Tibial artery (tissue), 4 donors: ENCODE results near the gene NUP50.
A peak's percentile ranks its signal among the peaks of the same experiment; 100 is the strongest.

Experiments
- DNase-seq, 2 donors: peaks; one replicate each; pipeline ENCODE4 v3.0.0-alpha.2; 2019
- H3K27ac ChIP-seq, 2 donors: fragments of 200-600 bp; sonication (generic) in 1 of 2; 1 replicate in 1 of 2; 2 replicates in 1 of 2; pipeline ENCODE4 v1.5.1; 2018 to 2019; ENCODE audit warnings: mild to moderate bottlenecking in 1 of 2
- H3K27me3 ChIP-seq, 2 donors: fragments of 200-600 bp; sonication (generic) in 1 of 2; one replicate each; pipeline versions ENCODE4 v1.5.1 to v1.6.0; 2016 to 2019
- H3K36me3 ChIP-seq, 3 donors: fragments of 200-600 bp; sonication (generic) in 2 of 3; one replicate each; pipeline ENCODE4 v1.5.1; 2016 to 2019; ENCODE audit warnings: mild to moderate bottlenecking in 2 of 3
- H3K4me1 ChIP-seq, 4 donors: fragments of 200-600 bp; sonication (generic) in 2 of 4; 1 replicate in 3 of 4; 2 replicates in 1 of 4; pipeline ENCODE4 v1.5.1; 2016 to 2019
- H3K4me3 ChIP-seq, 2 donors: fragments of 200-600 bp; sonication (generic) in 1 of 2; 1 replicate in 1 of 2; 2 replicates in 1 of 2; pipeline ENCODE4 v1.5.1; 2018 to 2019; ENCODE audit warnings: mild to moderate bottlenecking in 2 of 2
- H3K9me3 ChIP-seq, 3 donors: fragments of 200-600 bp; sonication (generic) in 1 of 3; one replicate each; pipeline ENCODE4 v1.5.1; 2016 to 2019
- intact Hi-C: fragments of 100-400 bp; cut with DNase I; formaldehyde crosslinking; loops from one replicate; pipeline ENCODE4 v1.15.0; 2023; ENCODE audit warnings: low total_unique reads
- TF ChIP-seq, protein P1 (sequence below), 2 experiments: fragments of 200-600 bp in 1 of 2; fragments of 450-650 bp in 1 of 2; IDR thresholded peaks; one replicate each; pipeline ENCODE4 v1.5.1; 2017 to 2019; ENCODE audit warnings: antibody characterized with exemption in 2 of 2, mild to moderate bottlenecking in 1 of 2, moderate library complexity in 1 of 2

The NUP50 gene

DNA sequence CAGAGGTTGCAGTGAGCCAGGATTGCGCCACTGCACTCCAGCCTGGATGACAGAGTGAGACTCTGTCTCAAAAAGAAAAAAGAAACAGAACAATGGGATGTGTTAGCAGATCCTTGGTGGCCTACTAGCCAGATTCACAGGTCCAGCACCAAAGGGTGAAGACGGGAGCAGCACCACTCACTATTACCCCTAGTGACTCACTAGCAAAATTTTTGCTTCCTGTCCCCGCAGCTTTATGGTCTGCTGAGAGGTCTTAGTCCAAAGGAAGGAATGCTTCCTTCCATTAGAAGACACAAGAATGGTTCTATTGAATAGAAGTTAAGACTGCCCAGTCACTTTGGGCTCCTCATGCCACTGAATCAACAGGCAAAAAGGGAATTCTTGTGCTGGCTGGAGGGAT is 35.9 kb upstream of the NUP50 start:
- Histone ChIP-seq H3K9me3 (no peaks in the 10 kb centered on the region), H3K27me3 (peaks cover 0 to 15% of the 10 kb centered on the region in 2 donors), H3K4me1 (no peaks in the 10 kb centered on the region), H3K36me3 (peaks cover 0 to 8% (median 4%) of the 10 kb centered on the region in 3 donors), H3K4me3 (no peak overlapping the region), H3K27ac (no peak overlapping the region)
- TF ChIP-seq, protein P1, sequence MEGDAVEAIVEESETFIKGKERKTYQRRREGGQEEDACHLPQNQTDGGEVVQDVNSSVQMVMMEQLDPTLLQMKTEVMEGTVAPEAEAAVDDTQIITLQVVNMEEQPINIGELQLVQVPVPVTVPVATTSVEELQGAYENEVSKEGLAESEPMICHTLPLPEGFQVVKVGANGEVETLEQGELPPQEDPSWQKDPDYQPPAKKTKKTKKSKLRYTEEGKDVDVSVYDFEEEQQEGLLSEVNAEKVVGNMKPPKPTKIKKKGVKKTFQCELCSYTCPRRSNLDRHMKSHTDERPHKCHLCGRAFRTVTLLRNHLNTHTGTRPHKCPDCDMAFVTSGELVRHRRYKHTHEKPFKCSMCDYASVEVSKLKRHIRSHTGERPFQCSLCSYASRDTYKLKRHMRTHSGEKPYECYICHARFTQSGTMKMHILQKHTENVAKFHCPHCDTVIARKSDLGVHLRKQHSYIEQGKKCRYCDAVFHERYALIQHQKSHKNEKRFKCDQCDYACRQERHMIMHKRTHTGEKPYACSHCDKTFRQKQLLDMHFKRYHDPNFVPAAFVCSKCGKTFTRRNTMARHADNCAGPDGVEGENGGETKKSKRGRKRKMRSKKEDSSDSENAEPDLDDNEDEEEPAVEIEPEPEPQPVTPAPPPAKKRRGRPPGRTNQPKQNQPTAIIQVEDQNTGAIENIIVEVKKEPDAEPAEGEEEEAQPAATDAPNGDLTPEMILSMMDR (IDR thresholded peaks at IDR 0.05): no peak
- intact Hi-C loops: no loop called here
- DNase-seq: no peak

- peaks cover 18 to 28% (median 24%) of the 10 kb centered on the region in 3 donors for H3K36me3 ChIP-seq
- no peak overlapping the region for H3K27ac ChIP-seq
- TF ChIP-seq, protein P1 (IDR thresholded peaks at IDR 0.05): no peak
- H3K9me3 ChIP-seq: peaks cover 0 to 14% (median 7%) of the 10 kb centered on the region in 3 donors
- no peaks in the 10 kb centered on the region for H3K4me1 ChIP-seq
- DNase-seq: no peak
- intact Hi-C loops: no loop called here
- no peak overlapping the region for H3K4me3 ChIP-seq
- peaks cover 0 to 7% of the 10 kb centered on the region in 2 donors for H3K27me3 ChIP-seq
These were observed 33.8 kb upstream of the NUP50 start for GRCh38 chr22:45129703-45130524.

- H3K4me1 ChIP-seq: no peaks in the 10 kb centered on the region
- no peak overlapping the region for H3K27ac ChIP-seq
- peaks cover 0 to 7% of the 10 kb centered on the region in 2 donors for H3K27me3 ChIP-seq
- peaks cover 0 to 15% (median 7%) of the 10 kb centered on the region in 3 donors for H3K9me3 ChIP-seq
- intact Hi-C loops: no loop called here
- no peak overlapping the region for H3K4me3 ChIP-seq
- TF ChIP-seq, protein P1 (IDR thresholded peaks at IDR 0.05): no peak
- H3K36me3 ChIP-seq: peaks cover 28 to 35% (median 30%) of the 10 kb centered on the region in 3 donors
- DNase-seq: no peak
These were observed 32.8 kb upstream of the NUP50 start for GRCh38 chr22:45130891-45131290.

- TF ChIP-seq, protein P1 (IDR thresholded peaks at IDR 0.05): no peak
- Histone ChIP-seq H3K4me3 (no peak overlapping the region), H3K27me3 (peaks cover 0 to 2% of the 10 kb centered on the region in 2 donors), H3K36me3 (peaks cover 28 to 35% (median 30%) of the 10 kb centered on the region in 3 donors), H3K4me1 (no peaks in the 10 kb centered on the region), H3K9me3 (peaks cover 0 to 15% (median 7%) of the 10 kb centered on the region in 3 donors), H3K27ac (no peak overlapping the region)
- intact Hi-C loops: no loop called here
- DNase-seq: peak; percentile 44 to 68
These were observed 32.0 kb upstream of the NUP50 start for GRCh38 chr22:45131749-45132148.

GRCh38 chr22:45134313-45134712 is 29.4 kb upstream of the NUP50 start:
- Histone ChIP-seq H3K27me3 (no peaks in the 10 kb centered on the region), H3K4me1 (no peaks in the 10 kb centered on the region), H3K27ac (no peak overlapping the region), H3K4me3 (no peak overlapping the region), H3K9me3 (peaks cover 0 to 15% (median 7%) of the 10 kb centered on the region in 3 donors), H3K36me3 (peaks cover 28 to 35% (median 30%) of the 10 kb centered on the region in 3 donors)
- intact Hi-C loops: no loop called here
- no peak for DNase-seq
- TF ChIP-seq, protein P1 (IDR thresholded peaks at IDR 0.05): no peak
